Subcutaneous abdominal adipose tissue (tissue), 5 donors: ENCODE data around the gene DHX35.
A peak's percentile ranks its signal among the peaks of the same experiment; 100 is the strongest.
"Not testable (repeated sequence)": the region's sequence is repeated elsewhere in the genome, so short reads cannot be mapped to it uniquely, and the experiment has no call there.

Source experiments
- H3K27ac ChIP-seq: one replicate; pipeline ENCODE4 v1.7.0; 2013; ENCODE audit warnings: low read depth, mild to moderate bottlenecking, inconsistent platforms, low read length, moderate library complexity
- H3K27me3 ChIP-seq, 5 donors: one replicate each; pipeline ENCODE4 v1.7.0; 2013; ENCODE audit warnings: low read length in 5 of 5, inconsistent platforms in 1 of 5; ENCODE audit not compliant: control insufficient read depth in 5 of 5, insufficient read depth in 4 of 5
- H3K36me3 ChIP-seq, 5 donors: one replicate each; pipeline ENCODE4 v1.7.0; 2013; ENCODE audit warnings: low read length in 5 of 5; ENCODE audit not compliant: control insufficient read depth in 5 of 5, insufficient read depth in 5 of 5
- H3K4me1 ChIP-seq, 5 donors: one replicate each; pipeline ENCODE4 v1.7.0; 2013; ENCODE audit warnings: low read length in 5 of 5, mild to moderate bottlenecking in 3 of 5, moderate library complexity in 1 of 5; ENCODE audit not compliant: control insufficient read depth in 5 of 5, insufficient read depth in 5 of 5
- H3K4me3 ChIP-seq, 5 donors: one replicate each; pipeline ENCODE4 v1.7.0; 2013; ENCODE audit warnings: low read length in 5 of 5, low read depth in 1 of 5
- H3K9ac ChIP-seq, 5 donors: one replicate each; pipeline ENCODE4 v1.7.0; 2013; ENCODE audit warnings: low read length in 5 of 5, mild to moderate bottlenecking in 4 of 5, moderate library complexity in 3 of 5
- H3K9me3 ChIP-seq, 5 donors: one replicate each; pipeline ENCODE4 v1.7.0; 2013; ENCODE audit warnings: low read length in 5 of 5; ENCODE audit not compliant: control insufficient read depth in 5 of 5
- donor health status: healthy.
- donor health status: healthy.
- donor health status: healthy.
- donor health status: healthy.
- donor health status: healthy.

Gene DHX35

GRCh38 chr20:38957235-38957876, 4.8 kb upstream of the DHX35 start:
- no peaks in the 10 kb centered on the region for H3K27me3 ChIP-seq

GRCh38 chr20:38957915-38958485, 4.1 kb upstream of the DHX35 start:
- no peaks in the 10 kb centered on the region for H3K36me3 ChIP-seq
- no peak overlapping the region for H3K27ac ChIP-seq
- H3K9ac ChIP-seq: no peak overlapping the region
- no peaks in the 10 kb centered on the region for H3K27me3 ChIP-seq
- peaks cover 0 to 14% (median 11%) of the 10 kb centered on the region in 5 donors for H3K4me1 ChIP-seq
- no peaks in the 10 kb centered on the region for H3K9me3 ChIP-seq
- no peak overlapping the region for H3K4me3 ChIP-seq

More at GRCh38 chr20:38957235-38957876, 4.8 kb upstream of the DHX35 start:
- H3K9ac ChIP-seq: no peak overlapping the region
- no peaks in the 10 kb centered on the region for H3K36me3 ChIP-seq
- H3K9me3 ChIP-seq: no peaks in the 10 kb centered on the region
- no peak overlapping the region for H3K27ac ChIP-seq
- no peak overlapping the region for H3K4me3 ChIP-seq
- H3K4me1 ChIP-seq: peaks cover 0 to 8% (median 5%) of the 10 kb centered on the region in 5 donors

GRCh38 chr20:38960187-38960687, 1.9 kb upstream of the DHX35 start:
- H3K9me3 ChIP-seq, H3K9ac ChIP-seq, H3K27me3 ChIP-seq, H3K4me3 ChIP-seq, H3K36me3 ChIP-seq, H3K27ac ChIP-seq: not testable (repeated sequence)
- peaks cover 0 to 17% (median 14%) of the 10 kb centered on the region in 5 donors for H3K4me1 ChIP-seq

- H3K4me3 ChIP-seq: peak overlapping the region; percentile 94 to 97 (median 96)
- peaks cover 0 to 7% (median 0%) of the 10 kb centered on the region in 5 donors for H3K36me3 ChIP-seq
- no peaks in the 10 kb centered on the region for H3K27me3 ChIP-seq
- peak overlapping the region; percentile 26 to 72 (median 63) for H3K9ac ChIP-seq
- peak overlapping the region; percentile 57 for H3K27ac ChIP-seq
- no peaks in the 10 kb centered on the region for H3K9me3 ChIP-seq
- peaks cover 0 to 17% (median 14%) of the 10 kb centered on the region in 5 donors for H3K4me1 ChIP-seq
Measured at GRCh38 chr20:38961530-38962043, 557 bp upstream of the DHX35 start.

GRCh38 chr20:38962928-38963401, 821 bp downstream of the DHX35 start:
- peak overlapping the region; percentile 94 to 97 (median 96) for H3K4me3 ChIP-seq
- H3K27me3 ChIP-seq: no peaks in the 10 kb centered on the region
- peak overlapping the region; percentile 95 for H3K27ac ChIP-seq
- peaks cover 0 to 17% (median 14%) of the 10 kb centered on the region in 5 donors for H3K4me1 ChIP-seq
- no peaks in the 10 kb centered on the region for H3K9me3 ChIP-seq
- peak overlapping the region; percentile 71 to 99 (median 98) for H3K9ac ChIP-seq
- H3K36me3 ChIP-seq: peaks cover 0 to 7% (median 2%) of the 10 kb centered on the region in 5 donors

GRCh38 chr20:38963745-38964144, 1.6 kb downstream of the DHX35 start:
- no peak overlapping the region for H3K9ac ChIP-seq
- H3K4me1 ChIP-seq: peaks cover 0 to 17% (median 16%) of the 10 kb centered on the region in 5 donors
- no peak overlapping the region for H3K27ac ChIP-seq
- H3K27me3 ChIP-seq: no peaks in the 10 kb centered on the region
- peaks cover 0 to 7% (median 5%) of the 10 kb centered on the region in 5 donors for H3K36me3 ChIP-seq
- no peak overlapping the region for H3K4me3 ChIP-seq
- H3K9me3 ChIP-seq: no peaks in the 10 kb centered on the region

- Histone ChIP-seq H3K9me3 (no peaks in the 10 kb centered on the region), H3K4me3 (no peak overlapping the region), H3K27ac (no peak overlapping the region), H3K9ac (no peak overlapping the region), H3K4me1 (peaks cover 0 to 29% (median 17%) of the 10 kb centered on the region in 5 donors), H3K27me3 (no peaks in the 10 kb centered on the region), H3K36me3 (peaks cover 9 to 21% (median 12%) of the 10 kb centered on the region in 5 donors)
Measured at GRCh38 chr20:38965264-38965663, 3.1 kb downstream of the DHX35 start.

GRCh38 chr20:38968090-38968489, 5.9 kb downstream of the DHX35 start:
- H3K36me3 ChIP-seq: peaks cover 16 to 34% (median 18%) of the 10 kb centered on the region in 5 donors
- no peaks in the 10 kb centered on the region for H3K9me3 ChIP-seq
- H3K4me1 ChIP-seq: peaks cover 0 to 18% (median 6%) of the 10 kb centered on the region in 5 donors
- no peak overlapping the region for H3K27ac ChIP-seq
- no peaks in the 10 kb centered on the region for H3K27me3 ChIP-seq
- no peak overlapping the region for H3K9ac ChIP-seq
- no peak overlapping the region for H3K4me3 ChIP-seq

GRCh38 chr20:38969708-38970107, 7.6 kb downstream of the DHX35 start:
- Histone ChIP-seq H3K9me3 (no peaks in the 10 kb centered on the region), H3K27ac (no peak overlapping the region), H3K36me3 (peaks cover 15 to 48% (median 23%) of the 10 kb centered on the region in 5 donors), H3K9ac (peak overlapping the region in 1 of 5 donors; percentile 21), H3K4me1 (peaks cover 0 to 14% (median 4%) of the 10 kb centered on the region in 5 donors), H3K4me3 (no peak overlapping the region), H3K27me3 (no peaks in the 10 kb centered on the region)

- peaks cover 18 to 50% (median 23%) of the 10 kb centered on the region in 5 donors for H3K36me3 ChIP-seq
- no peaks in the 10 kb centered on the region for H3K27me3 ChIP-seq
Measured at GRCh38 chr20:38970302-38970701, 8.2 kb downstream of the DHX35 start.

More at GRCh38 chr20:38970302-38970701, 8.2 kb downstream of the DHX35 start:
- Histone ChIP-seq H3K27ac (no peak overlapping the region), H3K4me1 (peaks cover 1 to 17% (median 4%) of the 10 kb centered on the region in 5 donors), H3K4me3 (no peak overlapping the region), H3K9ac (no peak overlapping the region), H3K9me3 (no peaks in the 10 kb centered on the region)
